Ammon's horn (tissue), 1 donor: ENCODE results near the gene GLG1.

Experiments used
- DNase-seq: peaks from one replicate; pipeline ENCODE4 v3.0.0-alpha.2; 2016; ENCODE audit warnings: low spot score

Gene GLG1

DNA sequence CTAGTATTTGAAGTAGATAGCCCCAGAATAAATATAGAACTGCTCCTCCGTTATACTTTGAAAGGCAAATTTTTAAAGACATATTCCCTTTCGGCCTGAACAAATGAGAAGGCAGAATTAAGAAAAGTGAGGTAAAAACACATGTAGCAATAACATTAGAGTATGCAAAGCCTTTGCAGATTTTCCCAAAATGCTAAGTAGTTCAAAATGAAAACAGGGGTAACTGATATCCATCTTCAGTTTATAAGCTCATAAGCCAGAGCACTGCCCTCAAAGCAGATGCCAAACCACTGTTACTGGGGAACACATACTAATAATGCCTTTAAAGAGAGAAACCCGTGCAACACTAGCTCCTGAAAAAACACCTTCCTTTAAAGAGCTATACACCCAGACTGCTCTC, 134.4 kb downstream of the GLG1 start:
- no peak for DNase-seq

DNA sequence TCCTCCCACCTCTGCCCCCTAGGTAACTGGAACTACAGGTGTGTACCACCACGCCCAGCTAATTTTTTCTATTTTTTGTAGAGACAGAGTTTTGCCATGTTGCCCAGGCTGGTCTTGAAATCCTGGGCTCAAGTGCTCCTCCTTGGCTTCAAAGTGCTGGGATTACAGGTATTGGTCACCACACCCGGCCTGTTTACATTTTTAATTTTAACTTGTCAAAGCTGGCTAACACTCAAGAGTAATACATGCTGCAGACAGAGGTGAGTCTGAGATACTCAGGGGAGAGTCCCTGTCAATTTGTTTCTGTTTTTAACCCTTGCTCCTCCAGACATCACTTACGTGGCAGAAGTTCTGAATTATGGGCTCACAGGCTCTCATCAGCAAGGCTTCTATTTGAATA, 134.9 kb downstream of the GLG1 start:
- no peak for DNase-seq

DNA sequence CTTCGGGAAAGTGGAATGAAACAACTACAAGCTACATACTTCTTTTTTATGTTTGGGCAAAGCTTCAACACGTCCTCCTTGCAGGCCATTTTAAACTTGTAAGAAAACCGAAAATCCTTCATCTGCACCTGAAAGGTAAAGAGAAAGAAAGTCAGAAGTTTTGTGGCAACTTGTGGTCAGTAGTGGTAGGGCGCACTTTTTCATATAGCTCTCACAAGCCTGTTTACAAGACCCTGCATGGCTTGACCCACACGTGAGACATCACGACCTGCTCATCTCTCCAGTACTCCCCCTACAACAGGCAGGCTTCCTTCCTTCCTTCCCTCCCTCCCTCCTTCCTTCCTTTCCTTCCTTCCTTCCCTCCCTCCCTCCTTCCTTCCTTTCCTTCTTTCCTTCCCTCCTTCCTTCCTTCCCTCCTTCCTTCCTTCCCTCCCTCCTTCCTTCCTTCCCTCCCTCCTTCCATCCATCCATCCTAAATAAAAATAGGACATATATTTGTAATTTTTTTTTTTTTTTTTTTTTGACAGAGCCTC, 136.9 kb downstream of the GLG1 start:
- DNase-seq: no peak

DNA sequence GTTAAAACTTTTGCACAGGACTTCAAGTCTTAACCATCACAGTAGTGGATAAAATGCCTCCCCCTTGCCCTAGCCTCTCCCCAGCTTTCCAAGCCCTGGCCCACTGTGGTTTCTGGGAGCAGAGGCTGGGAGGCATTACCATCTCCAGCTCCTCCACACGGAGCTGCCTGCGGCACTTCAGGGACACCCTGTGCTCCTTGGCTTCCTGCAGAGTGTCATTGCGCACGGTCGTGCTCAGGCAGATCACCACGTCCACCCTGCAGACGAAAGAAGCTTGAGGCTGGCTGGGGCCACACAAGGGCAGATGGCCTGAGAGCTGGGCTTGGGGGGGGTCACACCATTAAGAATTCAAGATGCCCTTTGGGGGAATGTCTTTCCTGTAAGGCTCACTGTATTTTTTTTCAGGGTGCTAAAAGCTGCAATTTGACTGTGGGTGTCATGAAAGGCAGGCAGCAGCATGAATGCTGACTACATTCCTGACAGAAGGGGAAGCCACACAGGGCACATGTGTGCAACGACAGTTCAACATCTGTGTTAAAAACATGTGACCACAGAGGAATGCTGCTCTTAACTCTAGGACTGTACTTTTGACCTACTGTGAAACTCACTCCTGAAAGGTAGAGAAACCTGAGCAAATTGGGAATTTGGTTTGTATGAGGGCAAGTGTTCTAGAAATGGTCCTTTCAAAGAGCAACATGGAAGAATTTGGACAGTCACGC, 137.9 kb downstream of the GLG1 start:
- DNase-seq: no peak

DNA sequence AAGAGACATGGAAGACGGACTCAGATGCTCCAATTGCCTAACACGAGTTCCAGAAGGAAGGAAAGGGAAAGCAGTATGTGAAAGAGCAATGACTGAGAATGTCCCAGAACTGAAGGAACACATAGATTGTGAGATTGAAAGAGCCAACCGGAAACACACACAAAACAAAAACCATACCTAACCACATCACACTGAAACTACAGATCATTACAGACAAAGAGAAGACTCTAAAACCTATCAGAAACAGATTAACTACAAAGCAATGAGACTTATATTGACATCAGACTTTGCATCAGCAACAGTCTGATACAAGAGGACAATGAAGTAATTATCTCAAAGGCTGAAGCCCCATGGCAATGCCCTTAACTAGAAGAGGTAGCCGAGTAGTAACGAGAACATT, 140.0 kb downstream of the GLG1 start:
- DNase-seq: no peak

DNA sequence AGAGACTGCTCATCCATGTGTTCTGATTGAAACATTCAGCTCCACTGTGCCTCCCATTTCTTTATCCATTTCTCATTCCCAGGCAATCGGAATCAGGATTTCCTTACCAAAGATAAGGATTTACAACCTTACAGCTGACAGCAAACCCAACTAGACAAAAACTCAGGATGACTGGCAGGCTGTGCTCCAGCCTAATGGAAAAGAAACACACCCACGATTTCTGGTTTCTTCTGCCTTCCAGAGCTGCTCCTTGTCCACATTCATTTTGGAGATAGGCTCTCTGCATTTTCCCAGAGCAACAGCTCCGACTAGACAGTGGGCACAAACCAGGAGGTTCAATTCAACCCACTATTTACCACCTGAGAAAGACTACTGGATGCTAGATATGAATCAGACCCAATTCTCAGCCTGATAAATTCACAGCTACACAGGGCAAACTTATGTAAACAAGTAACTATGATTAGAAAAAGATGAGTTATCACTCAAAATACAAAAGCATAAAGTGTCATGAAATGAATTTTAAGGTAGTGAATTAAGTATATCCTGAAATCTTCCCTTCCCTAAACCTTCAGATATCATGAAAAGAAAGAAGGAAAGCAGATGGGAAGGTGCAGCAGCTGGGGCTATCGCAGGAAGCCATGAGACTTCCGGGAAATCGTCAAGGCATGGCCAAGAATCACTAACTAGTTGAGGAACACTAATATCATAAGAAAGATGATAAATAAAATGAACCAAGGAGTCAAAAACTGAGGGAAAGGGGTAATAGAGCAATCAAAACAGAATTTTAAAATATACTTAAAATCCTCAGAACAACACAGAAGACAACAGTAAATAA, 140.8 kb downstream of the GLG1 start:
- no peak for DNase-seq

DNA sequence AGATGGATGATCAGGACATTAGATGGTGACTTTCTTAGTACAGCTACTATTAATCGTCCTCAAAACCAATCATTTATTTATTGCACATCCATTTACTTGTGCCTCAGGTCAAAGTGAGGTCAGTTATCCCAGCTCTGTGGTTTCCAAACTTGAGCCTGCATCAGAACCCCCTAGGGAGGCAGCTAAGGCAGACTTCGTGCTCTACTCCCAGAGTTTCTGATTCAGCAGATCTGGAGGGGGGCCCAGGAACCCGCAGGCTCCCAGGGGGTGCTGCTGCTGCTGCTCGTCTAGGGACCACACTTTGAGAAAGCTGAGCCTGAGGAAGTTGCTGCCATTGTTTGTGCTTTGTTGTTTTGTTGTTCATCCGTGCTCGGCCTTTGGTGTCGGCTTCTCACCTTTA, 141.6 kb downstream of the GLG1 start:
- no peak for DNase-seq

DNA sequence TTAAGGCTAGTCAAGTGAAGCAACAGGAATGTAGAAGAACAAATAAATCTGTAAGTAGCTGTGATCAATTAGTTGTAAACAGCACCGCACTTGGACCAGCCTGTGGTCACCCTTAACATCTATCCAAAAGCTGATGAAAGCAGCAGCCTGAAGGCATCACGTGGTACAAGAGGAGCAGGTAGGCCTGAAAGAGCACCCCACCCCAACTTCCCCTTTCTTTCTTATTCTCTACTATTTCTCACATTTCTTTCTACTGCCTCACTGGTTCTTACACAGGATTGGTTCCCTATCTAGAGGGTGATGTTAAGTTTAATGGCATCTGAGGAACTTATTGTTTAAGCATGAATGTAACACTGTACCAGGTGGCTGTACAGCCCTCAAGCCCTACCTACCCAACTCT, 143.0 kb downstream of the GLG1 start:
- no peak for DNase-seq

DNA sequence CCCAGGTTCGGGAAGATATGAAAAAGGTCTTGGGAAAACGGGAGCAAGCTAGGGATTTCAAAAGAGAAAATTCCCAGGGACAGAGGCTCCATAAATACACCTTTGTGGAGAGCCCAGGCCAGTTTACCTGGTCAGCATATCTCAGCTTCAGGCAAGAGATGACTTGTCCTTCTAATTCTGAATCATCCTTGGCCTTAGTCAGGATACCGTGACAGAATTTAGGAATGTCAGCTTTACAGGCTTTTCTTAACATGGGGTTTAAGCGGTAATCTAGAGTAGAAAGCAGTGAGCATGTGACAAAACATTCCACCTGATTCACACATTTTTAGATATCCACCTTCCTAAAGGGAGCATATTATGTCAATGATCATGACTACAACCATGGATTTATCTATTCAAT, 144.6 kb downstream of the GLG1 start:
- no peak for DNase-seq

DNA sequence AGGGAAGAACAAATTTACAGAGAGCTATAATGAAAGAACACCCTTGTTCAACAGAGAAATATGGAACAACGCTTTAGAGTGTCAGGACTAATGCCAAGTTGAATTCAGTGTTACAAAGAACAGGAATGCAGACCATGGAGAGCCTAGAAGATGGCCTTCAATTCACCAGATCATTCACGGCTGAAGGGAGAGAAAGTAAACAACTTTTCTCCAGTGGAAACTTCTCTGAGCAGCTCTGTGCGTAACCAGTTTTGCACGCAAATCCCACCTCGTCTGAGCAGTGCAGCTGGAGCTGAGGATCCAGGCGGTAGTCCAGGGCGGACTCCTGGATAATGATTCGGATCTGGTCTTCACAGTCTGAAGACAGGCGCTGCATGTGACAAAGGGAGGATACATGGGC, 145.1 kb downstream of the GLG1 start:
- DNase-seq: peak; percentile 30

DNA sequence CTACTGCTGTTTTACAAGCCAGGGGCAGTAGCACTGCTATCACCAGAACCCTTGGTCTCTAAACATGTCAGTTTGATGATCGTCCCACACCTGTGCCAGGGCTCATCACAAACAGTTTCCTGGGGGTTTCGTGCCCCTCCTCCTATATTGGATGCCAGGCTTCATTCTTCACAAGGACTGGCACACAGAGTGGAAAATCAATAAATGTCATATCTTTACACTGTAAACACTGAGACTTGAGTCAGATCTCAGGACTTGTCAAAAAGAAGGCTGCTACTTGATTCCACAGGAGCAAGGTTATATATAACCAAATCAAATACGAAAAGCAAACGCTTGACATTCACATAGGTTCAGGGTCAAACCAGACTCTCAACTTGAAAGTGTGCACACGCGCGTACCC, 146.4 kb downstream of the GLG1 start:
- no peak for DNase-seq

DNA sequence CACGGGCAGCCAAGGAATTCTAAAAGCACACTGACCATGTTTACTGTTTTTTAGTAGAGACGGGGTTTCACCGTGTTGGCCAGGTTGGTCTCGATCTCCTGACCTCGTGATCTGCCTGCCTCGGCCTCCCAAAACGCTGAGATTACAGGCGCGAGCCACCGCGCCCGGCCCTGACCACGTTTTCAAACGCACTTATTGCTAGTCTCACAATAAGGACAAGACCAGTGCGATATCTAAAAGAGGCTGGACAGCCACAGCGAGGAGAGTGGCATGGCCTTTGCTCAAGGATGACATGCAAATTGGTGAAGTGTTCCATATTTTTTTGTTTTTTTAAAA, 150.7 kb downstream of the GLG1 start:
- DNase-seq: no peak

DNA sequence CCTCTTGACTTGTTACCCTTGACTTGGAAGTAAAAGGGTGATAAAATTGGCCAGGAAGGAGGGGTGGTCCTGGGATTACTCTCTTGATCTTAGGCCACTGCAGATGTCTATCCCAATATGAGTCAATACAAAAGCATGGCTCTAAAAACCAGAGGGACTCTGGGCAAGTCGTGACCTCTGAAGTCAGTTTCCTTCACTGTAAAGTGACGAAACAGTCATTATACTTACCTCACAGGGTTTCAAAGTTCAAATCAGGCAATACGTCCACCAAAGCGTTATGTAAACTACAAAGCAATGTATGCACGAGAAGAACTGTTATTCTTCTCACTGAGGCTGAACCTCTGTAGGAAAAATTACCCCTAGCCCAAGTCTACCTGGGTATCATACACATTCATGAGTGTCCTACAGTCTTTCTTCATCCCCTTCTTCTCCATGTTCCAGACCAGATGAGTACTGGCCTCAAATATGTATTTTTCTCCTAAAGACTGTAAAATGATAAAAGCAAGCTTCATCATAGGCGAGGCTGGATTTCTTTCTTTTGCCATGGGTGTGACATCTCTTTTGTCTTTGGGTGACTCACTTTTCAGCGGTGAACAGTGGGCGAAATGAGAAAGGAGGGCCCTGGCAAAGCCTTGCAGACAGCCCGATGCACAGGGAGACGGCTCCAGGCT, 151.2 kb downstream of the GLG1 start:
- no peak for DNase-seq

DNA sequence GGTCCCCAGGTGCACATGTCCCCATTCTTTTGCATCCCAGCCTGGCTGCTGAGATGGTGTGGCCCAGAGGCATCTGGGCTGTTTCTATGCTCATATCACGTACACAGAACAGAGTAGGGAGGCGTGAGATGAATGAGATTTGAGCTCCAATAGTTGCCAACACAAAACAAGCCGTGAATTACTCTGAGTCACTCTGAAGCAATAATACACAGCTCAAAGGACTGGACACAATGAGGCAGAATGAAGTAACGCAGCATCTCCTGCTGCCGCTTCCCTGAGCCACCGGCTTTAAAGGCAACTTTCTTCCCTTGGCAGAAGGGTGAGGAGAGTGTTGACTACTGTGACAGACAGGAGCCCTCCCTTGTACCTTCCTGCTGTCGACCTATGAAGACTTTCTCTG, 151.7 kb downstream of the GLG1 start:
- peak; percentile 56 for DNase-seq

DNA sequence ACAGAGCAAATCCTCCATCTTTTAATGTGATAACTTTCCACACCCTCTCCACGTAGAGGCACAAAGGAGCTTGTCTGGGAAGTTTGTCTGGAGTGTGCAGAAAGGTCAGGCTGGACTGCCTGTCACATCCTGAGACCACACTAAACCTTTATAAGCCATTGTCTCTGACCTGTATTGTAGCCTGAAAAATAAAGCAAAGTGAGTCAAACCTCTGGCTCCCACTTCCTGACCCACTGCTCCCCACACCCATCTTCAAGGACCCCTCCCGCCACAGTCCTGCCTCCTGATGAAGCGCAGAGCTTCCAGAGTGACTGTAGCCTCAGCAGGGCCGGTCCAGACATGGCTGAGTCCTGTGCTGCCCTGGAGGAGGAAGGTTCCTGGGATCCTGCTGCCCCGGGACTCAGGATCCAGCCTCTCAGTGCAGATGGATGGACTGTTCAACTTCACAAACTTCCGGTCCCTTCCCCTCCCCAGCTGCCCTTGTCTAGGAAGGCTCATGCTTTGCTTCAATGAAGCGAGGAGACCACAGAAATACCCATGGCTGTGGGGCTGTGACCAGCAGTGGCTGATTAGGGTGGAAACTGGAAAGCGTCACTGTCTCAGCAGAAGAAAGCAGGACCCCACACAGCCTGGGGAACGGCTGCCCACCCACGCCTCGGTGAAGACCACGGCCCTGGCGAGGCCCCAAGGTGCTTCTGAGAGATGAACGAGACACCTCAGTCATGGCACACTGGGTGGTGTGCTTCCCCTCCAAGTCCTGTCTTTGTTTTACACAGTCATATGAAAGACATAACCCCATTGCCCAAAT, 154.8 kb downstream of the GLG1 start:
- no peak for DNase-seq

DNA sequence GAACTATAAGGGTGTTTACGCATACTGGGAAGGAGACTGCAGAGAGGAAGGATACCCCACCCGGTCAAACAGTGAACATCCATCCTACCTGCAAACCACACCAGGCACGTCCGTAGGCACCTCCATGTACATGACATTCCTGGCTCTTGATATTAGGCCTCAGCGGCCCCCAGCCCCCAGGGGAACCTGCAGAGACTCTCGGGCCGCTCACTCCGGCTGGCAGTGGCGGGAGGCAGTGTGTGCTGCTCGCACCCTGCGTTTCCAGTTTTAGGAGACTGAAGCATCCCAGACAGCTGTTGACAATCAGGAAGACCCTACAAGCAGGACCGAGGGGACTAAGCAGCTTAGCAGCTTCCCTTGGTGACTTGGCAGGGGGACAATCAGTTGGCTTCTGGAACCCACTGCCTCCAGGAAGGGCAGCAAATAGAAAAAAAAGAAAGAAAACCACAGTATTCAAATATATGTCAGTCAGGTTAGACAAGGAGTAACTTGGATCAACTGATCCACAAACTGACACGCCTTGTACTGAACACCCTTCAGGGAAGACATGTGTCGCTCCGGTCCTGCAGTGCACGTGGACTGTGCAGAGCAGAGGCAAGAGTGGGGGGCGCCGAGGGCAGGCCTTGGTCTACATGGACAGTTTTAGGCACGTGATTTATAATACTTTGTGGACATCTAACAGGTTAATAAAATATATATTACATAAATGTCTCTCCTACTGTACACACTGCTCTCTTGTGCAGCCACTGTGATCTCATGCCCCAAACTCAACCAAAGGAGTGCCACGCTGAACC, 155.8 kb downstream of the GLG1 start:
- no peak for DNase-seq

DNA sequence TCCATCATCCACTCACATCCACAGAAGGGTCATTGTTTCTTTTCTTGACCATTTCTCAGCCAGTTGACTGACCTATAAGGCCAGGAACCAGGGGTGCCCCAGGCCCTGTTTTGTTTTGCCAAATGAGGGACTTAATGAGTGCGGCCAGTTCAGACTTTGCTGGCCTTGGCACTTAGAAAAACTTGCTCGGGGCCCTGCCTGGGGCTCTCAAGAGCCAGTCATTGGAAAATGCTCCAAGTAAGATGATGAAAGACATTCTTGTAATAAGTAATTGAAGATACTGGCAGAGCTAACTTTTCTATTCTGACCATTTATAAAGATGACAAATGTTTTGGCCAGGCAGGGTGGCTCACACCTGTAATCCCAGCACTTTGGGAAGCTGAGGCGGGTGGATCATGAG, 156.7 kb downstream of the GLG1 start:
- DNase-seq: no peak

DNA sequence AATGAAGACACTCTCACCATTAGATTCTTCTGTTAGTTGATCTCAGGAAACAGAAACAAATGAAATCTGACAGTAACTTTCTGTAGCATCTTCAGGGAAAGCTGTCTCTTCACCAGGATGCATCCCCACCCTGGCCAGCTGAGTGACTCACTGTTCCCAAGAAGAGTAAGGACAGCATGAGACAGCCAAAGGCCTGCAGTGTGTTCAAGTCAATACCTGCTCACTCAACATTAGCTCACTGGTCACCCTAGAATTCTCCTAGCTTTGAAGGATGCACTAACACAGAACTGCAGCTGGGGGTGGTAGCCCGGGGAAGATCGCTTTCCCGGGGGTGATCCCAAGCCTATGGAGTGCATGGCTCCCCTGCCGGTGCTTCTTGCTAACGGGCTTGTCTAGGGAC, 157.4 kb downstream of the GLG1 start:
- no peak for DNase-seq

DNA sequence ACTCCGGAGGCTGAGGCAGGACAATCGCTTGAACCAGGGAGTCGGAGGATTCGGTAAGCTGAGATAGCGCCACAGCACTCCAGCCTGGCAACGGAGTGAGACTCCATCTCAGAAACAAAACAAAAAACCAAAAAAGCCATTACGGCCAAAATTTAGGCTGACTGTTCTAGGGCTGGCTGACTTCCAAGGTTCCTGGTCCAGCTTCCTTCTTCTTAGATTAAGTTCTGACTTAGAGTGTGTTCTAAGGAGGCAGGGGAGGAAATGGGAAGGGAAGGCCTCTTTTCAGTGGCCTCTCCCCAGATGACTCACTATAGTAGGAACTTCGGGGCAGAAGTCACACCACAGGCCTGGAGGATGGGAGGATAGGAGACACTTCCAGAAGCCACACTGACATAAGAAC, 157.9 kb downstream of the GLG1 start:
- peak; percentile 42 for DNase-seq

DNA sequence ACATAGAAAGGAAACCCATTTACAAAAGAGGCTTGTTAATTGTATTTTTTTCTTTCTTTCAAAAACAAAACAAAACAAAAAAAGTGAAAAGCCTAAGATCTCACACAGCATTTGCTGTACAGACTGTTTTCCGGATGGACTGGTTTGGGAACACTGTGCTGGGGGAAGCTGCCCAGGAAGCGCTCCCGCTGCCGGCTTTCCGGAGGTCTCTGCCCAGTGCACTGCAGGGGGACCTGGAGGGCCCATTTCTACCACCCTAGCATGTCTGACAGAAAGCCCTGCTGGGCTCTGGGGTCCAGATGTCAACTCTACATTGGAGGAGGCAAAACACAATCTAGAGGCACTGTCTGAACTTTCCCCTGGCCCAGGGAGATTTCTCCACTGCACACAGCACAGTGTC, 159.3 kb downstream of the GLG1 start:
- DNase-seq: no peak

DNA sequence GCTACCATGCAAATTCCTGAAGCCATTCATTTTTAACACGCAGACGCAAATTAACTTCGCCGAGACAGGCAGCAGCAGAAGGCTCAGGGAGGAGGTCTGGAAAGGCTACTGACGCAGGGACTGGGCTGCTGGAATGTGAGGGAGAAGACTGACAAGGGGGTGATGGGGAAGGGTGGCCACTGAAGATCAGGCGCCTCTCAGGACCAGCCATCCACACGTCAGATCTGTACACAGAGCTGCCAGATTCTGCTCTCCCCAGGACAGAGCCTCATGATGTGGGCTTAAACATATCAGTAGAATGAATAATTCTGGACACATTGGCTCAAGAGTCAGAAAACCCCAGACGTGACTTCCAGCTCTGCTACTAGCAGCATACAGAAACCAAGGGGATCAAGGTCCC, 160.0 kb downstream of the GLG1 start:
- no peak for DNase-seq
